HEK293 (cell line): ENCODE data around the gene EBF3.

ENCODE experiments used
- BCL6B ChIP-seq: fragments of 450-650 bp; formaldehyde crosslinking; IDR thresholded peaks from 2 replicates; pipeline ENCODE4 v1.5.1; 2017; ENCODE audit warnings: missing biosample characterization, missing genetic modification characterization
- CTCF ChIP-seq: fragments of 450-650 bp; formaldehyde crosslinking; IDR thresholded peaks from 2 replicates; pipeline ENCODE4 v1.5.1; 2016; ENCODE audit warnings: missing biosample characterization, missing genetic modification characterization
- PRDM10 ChIP-seq: fragments of 450-650 bp; formaldehyde crosslinking; IDR thresholded peaks from 2 replicates; pipeline ENCODE4 v1.5.1; 2016; ENCODE audit warnings: missing biosample characterization, missing genetic modification characterization
- RBAK ChIP-seq: fragments of 450-650 bp; formaldehyde crosslinking; IDR thresholded peaks from 2 replicates; pipeline ENCODE4 v1.5.1; 2016; ENCODE audit warnings: missing biosample characterization, missing genetic modification characterization
- REST ChIP-seq: fragments of 450-650 bp; formaldehyde crosslinking; IDR thresholded peaks from 2 replicates; pipeline ENCODE4 v1.5.1; 2016; ENCODE audit warnings: missing biosample characterization, missing genetic modification characterization
- ZNF768 ChIP-seq: fragments of 450-650 bp; formaldehyde crosslinking; IDR thresholded peaks from 2 replicates; pipeline ENCODE4 v1.5.1; 2018; ENCODE audit warnings: missing biosample characterization, mild to moderate bottlenecking, missing genetic modification characterization

- TF ChIP-seq CTCF (tag by site-specific recombination) (no peak), REST (tag by site-specific recombination) (no peak), RBAK (tag by site-specific recombination) (no peak), ZNF768 (tag by site-specific recombination) (no peak), BCL6B (tag by site-specific recombination) (no peak), PRDM10 (no peak)
These were observed 2.8 kb downstream of the EBF3 start for GRCh38 chr10:129961157-129961701.
